ENCODE results near the gene OR14I1. TPM values are rescaled to one million over a fixed set of nuclear protein-coding genes. Genes with fewer than 3 reads are reported as not detected.

Gene OR14I1
- not detected in 2 replicates for total RNA-seq

- Mint-ChIP-seq H3K4me1 (no peaks in the 10 kb centered on the region), H3K36me3 (ENCODE audit: low read depth) (no peaks in the 10 kb centered on the region), H3K27ac (no peak within 1 kb of the TSS), H3K4me3 (no peak within 1 kb of the TSS), H3K9me3 (no peaks in the 10 kb centered on the region), H3K27me3 (no peaks in the 10 kb centered on the region)
- intact Hi-C loops (cut with micrococcal nuclease) = no loop called here
- DNase-seq = no peak
Measured at GRCh38 chr1:248702714-248703113, at the start of gene OR14I1. OR14I1 (minus strand) TSS chr1:248702766.

GRCh38 chr1:248751635-248752034, 49.1 kb upstream of the OR14I1 start:
- H3K36me3 Mint-ChIP-seq (ENCODE audit: low read depth) = no peaks in the 10 kb centered on the region
- no peak overlapping the region for H3K27ac Mint-ChIP-seq
- H3K9me3 Mint-ChIP-seq = no peaks in the 10 kb centered on the region
- intact Hi-C loops (cut with micrococcal nuclease) = no loop called here
- DNase-seq = no peak
- peaks cover 5% of the 10 kb centered on the region for H3K4me1 Mint-ChIP-seq
- no peak overlapping the region for H3K4me3 Mint-ChIP-seq
- H3K27me3 Mint-ChIP-seq = no peaks in the 10 kb centered on the region

- H3K4me1 Mint-ChIP-seq = peaks cover 5% of the 10 kb centered on the region
- intact Hi-C loops (cut with micrococcal nuclease) = no loop called here
- no peaks in the 10 kb centered on the region for H3K36me3 Mint-ChIP-seq (ENCODE audit: low read depth)
- no peak overlapping the region for H3K4me3 Mint-ChIP-seq
- peak; percentile 58 for DNase-seq
- no peaks in the 10 kb centered on the region for H3K27me3 Mint-ChIP-seq
- no peaks in the 10 kb centered on the region for H3K9me3 Mint-ChIP-seq
- no peak overlapping the region for H3K27ac Mint-ChIP-seq
Measured at GRCh38 chr1:248751142-248751541, 48.6 kb upstream of the OR14I1 start.

- H3K36me3 Mint-ChIP-seq (ENCODE audit: low read depth) = no peaks in the 10 kb centered on the region
- no peaks in the 10 kb centered on the region for H3K9me3 Mint-ChIP-seq
- intact Hi-C loops (cut with micrococcal nuclease) = no loop called here
- H3K27ac Mint-ChIP-seq = no peak overlapping the region
- no peaks in the 10 kb centered on the region for H3K27me3 Mint-ChIP-seq
- H3K4me1 Mint-ChIP-seq = peaks cover 5% of the 10 kb centered on the region
- DNase-seq = no peak
- H3K4me3 Mint-ChIP-seq = no peak overlapping the region
Measured at GRCh38 chr1:248750496-248750895, 47.9 kb upstream of the OR14I1 start.

GRCh38 chr1:248748211-248748610, 45.6 kb upstream of the OR14I1 start:
- DNase-seq = no peak
- no peak overlapping the region for H3K27ac Mint-ChIP-seq
- no peaks in the 10 kb centered on the region for H3K36me3 Mint-ChIP-seq (ENCODE audit: low read depth)
- H3K27me3 Mint-ChIP-seq = no peaks in the 10 kb centered on the region
- H3K4me3 Mint-ChIP-seq = no peak overlapping the region
- no peaks in the 10 kb centered on the region for H3K9me3 Mint-ChIP-seq
- peaks cover 5% of the 10 kb centered on the region for H3K4me1 Mint-ChIP-seq
- intact Hi-C loops (cut with micrococcal nuclease) = no loop called here

- Mint-ChIP-seq H3K36me3 (ENCODE audit: low read depth) (no peaks in the 10 kb centered on the region), H3K4me1 (no peaks in the 10 kb centered on the region), H3K27me3 (no peaks in the 10 kb centered on the region), H3K27ac (no peak overlapping the region), H3K4me3 (no peak overlapping the region), H3K9me3 (no peaks in the 10 kb centered on the region)
- intact Hi-C loops (cut with micrococcal nuclease) = no loop called here
- DNase-seq = peak; percentile 41
Measured at GRCh38 chr1:248740876-248741275, 38.3 kb upstream of the OR14I1 start.

GRCh38 chr1:248739572-248740205, 37.1 kb upstream of the OR14I1 start:
- Mint-ChIP-seq H3K36me3 (ENCODE audit: low read depth) (no peaks in the 10 kb centered on the region), H3K27ac (no peak overlapping the region), H3K4me3 (no peak overlapping the region), H3K4me1 (no peaks in the 10 kb centered on the region), H3K27me3 (peaks cover 4% of the 10 kb centered on the region), H3K9me3 (no peaks in the 10 kb centered on the region)
- intact Hi-C loops (cut with micrococcal nuclease) = no loop called here
- DNase-seq = peak; percentile 47

GRCh38 chr1:248737457-248737856, 34.9 kb upstream of the OR14I1 start:
- intact Hi-C loops (cut with micrococcal nuclease) = no loop called here
- Mint-ChIP-seq H3K9me3 (peaks cover 5% of the 10 kb centered on the region), H3K27ac (no peak overlapping the region), H3K27me3 (peaks cover 4% of the 10 kb centered on the region), H3K36me3 (ENCODE audit: low read depth) (no peaks in the 10 kb centered on the region), H3K4me3 (no peak overlapping the region), H3K4me1 (no peaks in the 10 kb centered on the region)
- no peak for DNase-seq

GRCh38 chr1:248736977-248737376, 34.4 kb upstream of the OR14I1 start:
- Mint-ChIP-seq H3K9me3 (peaks cover 5% of the 10 kb centered on the region), H3K4me1 (no peaks in the 10 kb centered on the region), H3K36me3 (ENCODE audit: low read depth) (no peaks in the 10 kb centered on the region), H3K27ac (no peak overlapping the region), H3K4me3 (no peak overlapping the region), H3K27me3 (peaks cover 4% of the 10 kb centered on the region)
- intact Hi-C loops (cut with micrococcal nuclease) = no loop called here
- DNase-seq = no peak

GRCh38 chr1:248733566-248733965, 31.0 kb upstream of the OR14I1 start:
- no peaks in the 10 kb centered on the region for H3K36me3 Mint-ChIP-seq (ENCODE audit: low read depth)
- no peak for DNase-seq
- no peaks in the 10 kb centered on the region for H3K4me1 Mint-ChIP-seq
- intact Hi-C loops (cut with micrococcal nuclease) = no loop called here
- H3K9me3 Mint-ChIP-seq = peaks cover 5% of the 10 kb centered on the region
- peaks cover 4% of the 10 kb centered on the region for H3K27me3 Mint-ChIP-seq
- H3K4me3 Mint-ChIP-seq = no peak overlapping the region
- H3K27ac Mint-ChIP-seq = no peak overlapping the region

- no peak overlapping the region for H3K4me3 Mint-ChIP-seq
- intact Hi-C loops (cut with micrococcal nuclease) = no loop called here
- H3K27me3 Mint-ChIP-seq = peaks cover 4% of the 10 kb centered on the region
- no peak overlapping the region for H3K27ac Mint-ChIP-seq
- H3K4me1 Mint-ChIP-seq = no peaks in the 10 kb centered on the region
- DNase-seq = no peak
- no peaks in the 10 kb centered on the region for H3K36me3 Mint-ChIP-seq (ENCODE audit: low read depth)
- peaks cover 5% of the 10 kb centered on the region for H3K9me3 Mint-ChIP-seq
Measured at GRCh38 chr1:248730507-248731335, 28.2 kb upstream of the OR14I1 start.

- Mint-ChIP-seq H3K4me3 (no peak overlapping the region), H3K4me1 (no peaks in the 10 kb centered on the region), H3K27ac (no peak overlapping the region), H3K36me3 (ENCODE audit: low read depth) (no peaks in the 10 kb centered on the region), H3K27me3 (no peaks in the 10 kb centered on the region), H3K9me3 (no peaks in the 10 kb centered on the region)
- no peak for DNase-seq
- intact Hi-C loops (cut with micrococcal nuclease) = no loop called here
Measured at GRCh38 chr1:248714248-248714647, 11.7 kb upstream of the OR14I1 start.

GRCh38 chr1:248710305-248710900, 7.8 kb upstream of the OR14I1 start:
- Mint-ChIP-seq H3K27me3 (no peaks in the 10 kb centered on the region), H3K27ac (no peak overlapping the region), H3K9me3 (no peaks in the 10 kb centered on the region), H3K4me3 (no peak overlapping the region), H3K4me1 (no peaks in the 10 kb centered on the region), H3K36me3 (ENCODE audit: low read depth) (no peaks in the 10 kb centered on the region)
- DNase-seq = no peak
- intact Hi-C loops (cut with micrococcal nuclease) = no loop called here

GRCh38 chr1:248704606-248705005, 2.0 kb upstream of the OR14I1 start:
- no peak overlapping the region for H3K4me3 Mint-ChIP-seq
- no peaks in the 10 kb centered on the region for H3K27me3 Mint-ChIP-seq
- H3K4me1 Mint-ChIP-seq = no peaks in the 10 kb centered on the region
- DNase-seq = no peak
- no peak overlapping the region for H3K27ac Mint-ChIP-seq
- H3K36me3 Mint-ChIP-seq (ENCODE audit: low read depth) = no peaks in the 10 kb centered on the region
- intact Hi-C loops (cut with micrococcal nuclease) = no loop called here
- H3K9me3 Mint-ChIP-seq = no peaks in the 10 kb centered on the region
